GM23338 (cell line): ENCODE data around the gene TOMM6.

Source experiments
- CREB1 ChIP-seq: fragments of 250-450 bp; sonication (Bioruptor Pico); IDR thresholded peaks from 2 replicates; pipeline ENCODE4 v1.5.0; 2020; ENCODE audit warnings: low read depth, mild to moderate bottlenecking, moderate library complexity
- EZH2 ChIP-seq: fragments of 200-600 bp; sonication (generic); IDR thresholded peaks from one replicate; pipeline ENCODE4 v1.8.0; 2017; ENCODE audit warnings: antibody characterized with exemption, mild to moderate bottlenecking, low read depth; ENCODE audit not compliant: unreplicated experiment
- EZH2phosphoT487 ChIP-seq: fragments of 200-600 bp; sonication (generic); IDR thresholded peaks from one replicate; pipeline ENCODE4 v1.8.1; 2018; ENCODE audit warnings: antibody characterized with exemption; ENCODE audit not compliant: unreplicated experiment
- JUNB ChIP-seq: IDR thresholded peaks from one replicate; pipeline ENCODE4 v1.6.1; 2016; ENCODE audit warnings: antibody characterized with exemption; ENCODE audit not compliant: unreplicated experiment
- NANOG ChIP-seq: IDR thresholded peaks from 2 replicates; pipeline ENCODE4 v1.6.1; 2016; ENCODE audit warnings: antibody characterized with exemption, borderline replicate concordance
- POLR2AphosphoS5 ChIP-seq: IDR thresholded peaks from 2 replicates; pipeline ENCODE4 v1.6.1; 2016; ENCODE audit warnings: antibody characterized with exemption, low read depth
- STAT1 ChIP-seq: IDR thresholded peaks from one replicate; pipeline ENCODE4 v1.6.1; 2016; ENCODE audit warnings: antibody characterized with exemption; ENCODE audit not compliant: unreplicated experiment
- ZNF114 ChIP-seq: fragments of 250-450 bp; sonication (Bioruptor Pico); IDR thresholded peaks from 2 replicates; pipeline ENCODE4 v1.5.0; 2020; ENCODE audit warnings: mild to moderate bottlenecking, moderate library complexity
- ZNF331 ChIP-seq: fragments of 250-450 bp; sonication (Bioruptor Pico); IDR thresholded peaks from 2 replicates; pipeline ENCODE4 v1.5.0; 2020; ENCODE audit warnings: low read depth, mild to moderate bottlenecking, moderate library complexity
- TF ChIP-seq, protein P1 (sequence below), 2 experiments: fragments of 200-600 bp in 1 of 2; sonication (generic) in 1 of 2; conservative IDR thresholded peaks; 2 replicates each; pipeline versions ENCODE4 v1.5.1 to v1.6.1; 2016 to 2017; ENCODE audit warnings: antibody characterized with exemption in 2 of 2, low read depth in 2 of 2, mild to moderate bottlenecking in 2 of 2, moderate library complexity in 1 of 2
- TF ChIP-seq, protein P2 (sequence below): IDR thresholded peaks from one replicate; pipeline ENCODE4 v1.6.1; 2018; ENCODE audit warnings: antibody characterized with exemption; ENCODE audit not compliant: unreplicated experiment
- TF ChIP-seq, protein P3 (sequence below): IDR thresholded peaks from 2 replicates; pipeline ENCODE4 v1.6.1; 2016; ENCODE audit warnings: antibody characterized with exemption
- TF ChIP-seq, protein P4 (sequence below): fragments of 250-450 bp; sonication (Bioruptor Pico); IDR thresholded peaks from 2 replicates; pipeline ENCODE4 v1.5.0; 2020; ENCODE audit warnings: mild to moderate bottlenecking, moderate library complexity

DNA sequence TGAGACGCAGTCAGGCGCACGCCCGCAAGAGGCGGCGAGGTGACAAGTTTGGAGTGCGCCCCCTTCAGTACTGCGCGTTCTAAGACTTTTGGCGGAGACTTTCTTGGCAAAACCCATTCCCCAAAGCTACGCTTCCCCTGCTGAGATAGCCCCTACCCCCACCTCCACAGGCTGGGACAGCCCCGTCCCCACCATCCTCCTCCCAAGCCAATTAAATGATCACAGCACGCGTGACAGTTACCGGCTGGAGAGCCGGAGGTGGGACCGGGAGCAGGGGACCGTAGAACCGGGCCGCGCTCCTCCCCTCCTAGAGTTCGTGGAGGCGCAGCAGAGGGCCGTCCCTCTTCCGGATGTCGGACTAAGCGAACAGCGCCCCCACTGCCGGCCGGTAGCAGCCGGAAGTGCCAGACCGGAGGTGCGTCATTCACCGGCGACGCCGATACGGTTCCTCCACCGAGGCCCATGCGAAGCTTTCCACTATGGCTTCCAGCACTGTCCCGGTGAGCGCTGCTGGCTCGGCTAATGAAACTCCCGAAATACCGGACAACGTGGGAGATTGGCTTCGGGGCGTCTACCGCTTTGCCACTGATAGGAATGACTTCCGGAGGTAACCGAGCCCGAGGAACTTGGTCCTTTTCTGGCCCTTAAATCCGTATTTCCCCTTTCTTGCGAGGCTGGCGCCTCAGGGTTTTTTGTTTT, at the start of gene TOMM6:
- TF ChIP-seq, protein P1, sequence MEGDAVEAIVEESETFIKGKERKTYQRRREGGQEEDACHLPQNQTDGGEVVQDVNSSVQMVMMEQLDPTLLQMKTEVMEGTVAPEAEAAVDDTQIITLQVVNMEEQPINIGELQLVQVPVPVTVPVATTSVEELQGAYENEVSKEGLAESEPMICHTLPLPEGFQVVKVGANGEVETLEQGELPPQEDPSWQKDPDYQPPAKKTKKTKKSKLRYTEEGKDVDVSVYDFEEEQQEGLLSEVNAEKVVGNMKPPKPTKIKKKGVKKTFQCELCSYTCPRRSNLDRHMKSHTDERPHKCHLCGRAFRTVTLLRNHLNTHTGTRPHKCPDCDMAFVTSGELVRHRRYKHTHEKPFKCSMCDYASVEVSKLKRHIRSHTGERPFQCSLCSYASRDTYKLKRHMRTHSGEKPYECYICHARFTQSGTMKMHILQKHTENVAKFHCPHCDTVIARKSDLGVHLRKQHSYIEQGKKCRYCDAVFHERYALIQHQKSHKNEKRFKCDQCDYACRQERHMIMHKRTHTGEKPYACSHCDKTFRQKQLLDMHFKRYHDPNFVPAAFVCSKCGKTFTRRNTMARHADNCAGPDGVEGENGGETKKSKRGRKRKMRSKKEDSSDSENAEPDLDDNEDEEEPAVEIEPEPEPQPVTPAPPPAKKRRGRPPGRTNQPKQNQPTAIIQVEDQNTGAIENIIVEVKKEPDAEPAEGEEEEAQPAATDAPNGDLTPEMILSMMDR (conservative IDR thresholded peaks at IDR 0.05; ENCODE audit: low read depth in 2 of 2), result peak; percentile 77 to 80
- no peak for TF ChIP-seq ZNF114 (CRISPR knock-in tag)
- TF ChIP-seq, protein P2, sequence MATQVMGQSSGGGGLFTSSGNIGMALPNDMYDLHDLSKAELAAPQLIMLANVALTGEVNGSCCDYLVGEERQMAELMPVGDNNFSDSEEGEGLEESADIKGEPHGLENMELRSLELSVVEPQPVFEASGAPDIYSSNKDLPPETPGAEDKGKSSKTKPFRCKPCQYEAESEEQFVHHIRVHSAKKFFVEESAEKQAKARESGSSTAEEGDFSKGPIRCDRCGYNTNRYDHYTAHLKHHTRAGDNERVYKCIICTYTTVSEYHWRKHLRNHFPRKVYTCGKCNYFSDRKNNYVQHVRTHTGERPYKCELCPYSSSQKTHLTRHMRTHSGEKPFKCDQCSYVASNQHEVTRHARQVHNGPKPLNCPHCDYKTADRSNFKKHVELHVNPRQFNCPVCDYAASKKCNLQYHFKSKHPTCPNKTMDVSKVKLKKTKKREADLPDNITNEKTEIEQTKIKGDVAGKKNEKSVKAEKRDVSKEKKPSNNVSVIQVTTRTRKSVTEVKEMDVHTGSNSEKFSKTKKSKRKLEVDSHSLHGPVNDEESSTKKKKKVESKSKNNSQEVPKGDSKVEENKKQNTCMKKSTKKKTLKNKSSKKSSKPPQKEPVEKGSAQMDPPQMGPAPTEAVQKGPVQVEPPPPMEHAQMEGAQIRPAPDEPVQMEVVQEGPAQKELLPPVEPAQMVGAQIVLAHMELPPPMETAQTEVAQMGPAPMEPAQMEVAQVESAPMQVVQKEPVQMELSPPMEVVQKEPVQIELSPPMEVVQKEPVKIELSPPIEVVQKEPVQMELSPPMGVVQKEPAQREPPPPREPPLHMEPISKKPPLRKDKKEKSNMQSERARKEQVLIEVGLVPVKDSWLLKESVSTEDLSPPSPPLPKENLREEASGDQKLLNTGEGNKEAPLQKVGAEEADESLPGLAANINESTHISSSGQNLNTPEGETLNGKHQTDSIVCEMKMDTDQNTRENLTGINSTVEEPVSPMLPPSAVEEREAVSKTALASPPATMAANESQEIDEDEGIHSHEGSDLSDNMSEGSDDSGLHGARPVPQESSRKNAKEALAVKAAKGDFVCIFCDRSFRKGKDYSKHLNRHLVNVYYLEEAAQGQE, result no peak
- peak; percentile 91 for TF ChIP-seq POLR2AphosphoS5
- no peak for TF ChIP-seq EZH2phosphoT487
- peak; percentile 97 for TF ChIP-seq CREB1
- TF ChIP-seq EZH2, result no peak
- no peak; the same call in 1 of the 2 replicates for TF ChIP-seq NANOG
- TF ChIP-seq STAT1, result no peak
- TF ChIP-seq JUNB, result no peak
- TF ChIP-seq, protein P3, sequence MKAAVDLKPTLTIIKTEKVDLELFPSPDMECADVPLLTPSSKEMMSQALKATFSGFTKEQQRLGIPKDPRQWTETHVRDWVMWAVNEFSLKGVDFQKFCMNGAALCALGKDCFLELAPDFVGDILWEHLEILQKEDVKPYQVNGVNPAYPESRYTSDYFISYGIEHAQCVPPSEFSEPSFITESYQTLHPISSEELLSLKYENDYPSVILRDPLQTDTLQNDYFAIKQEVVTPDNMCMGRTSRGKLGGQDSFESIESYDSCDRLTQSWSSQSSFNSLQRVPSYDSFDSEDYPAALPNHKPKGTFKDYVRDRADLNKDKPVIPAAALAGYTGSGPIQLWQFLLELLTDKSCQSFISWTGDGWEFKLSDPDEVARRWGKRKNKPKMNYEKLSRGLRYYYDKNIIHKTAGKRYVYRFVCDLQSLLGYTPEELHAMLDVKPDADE, result peak; percentile 86
- no peak for TF ChIP-seq ZNF331 (CRISPR knock-in tag)
- TF ChIP-seq, protein P4, sequence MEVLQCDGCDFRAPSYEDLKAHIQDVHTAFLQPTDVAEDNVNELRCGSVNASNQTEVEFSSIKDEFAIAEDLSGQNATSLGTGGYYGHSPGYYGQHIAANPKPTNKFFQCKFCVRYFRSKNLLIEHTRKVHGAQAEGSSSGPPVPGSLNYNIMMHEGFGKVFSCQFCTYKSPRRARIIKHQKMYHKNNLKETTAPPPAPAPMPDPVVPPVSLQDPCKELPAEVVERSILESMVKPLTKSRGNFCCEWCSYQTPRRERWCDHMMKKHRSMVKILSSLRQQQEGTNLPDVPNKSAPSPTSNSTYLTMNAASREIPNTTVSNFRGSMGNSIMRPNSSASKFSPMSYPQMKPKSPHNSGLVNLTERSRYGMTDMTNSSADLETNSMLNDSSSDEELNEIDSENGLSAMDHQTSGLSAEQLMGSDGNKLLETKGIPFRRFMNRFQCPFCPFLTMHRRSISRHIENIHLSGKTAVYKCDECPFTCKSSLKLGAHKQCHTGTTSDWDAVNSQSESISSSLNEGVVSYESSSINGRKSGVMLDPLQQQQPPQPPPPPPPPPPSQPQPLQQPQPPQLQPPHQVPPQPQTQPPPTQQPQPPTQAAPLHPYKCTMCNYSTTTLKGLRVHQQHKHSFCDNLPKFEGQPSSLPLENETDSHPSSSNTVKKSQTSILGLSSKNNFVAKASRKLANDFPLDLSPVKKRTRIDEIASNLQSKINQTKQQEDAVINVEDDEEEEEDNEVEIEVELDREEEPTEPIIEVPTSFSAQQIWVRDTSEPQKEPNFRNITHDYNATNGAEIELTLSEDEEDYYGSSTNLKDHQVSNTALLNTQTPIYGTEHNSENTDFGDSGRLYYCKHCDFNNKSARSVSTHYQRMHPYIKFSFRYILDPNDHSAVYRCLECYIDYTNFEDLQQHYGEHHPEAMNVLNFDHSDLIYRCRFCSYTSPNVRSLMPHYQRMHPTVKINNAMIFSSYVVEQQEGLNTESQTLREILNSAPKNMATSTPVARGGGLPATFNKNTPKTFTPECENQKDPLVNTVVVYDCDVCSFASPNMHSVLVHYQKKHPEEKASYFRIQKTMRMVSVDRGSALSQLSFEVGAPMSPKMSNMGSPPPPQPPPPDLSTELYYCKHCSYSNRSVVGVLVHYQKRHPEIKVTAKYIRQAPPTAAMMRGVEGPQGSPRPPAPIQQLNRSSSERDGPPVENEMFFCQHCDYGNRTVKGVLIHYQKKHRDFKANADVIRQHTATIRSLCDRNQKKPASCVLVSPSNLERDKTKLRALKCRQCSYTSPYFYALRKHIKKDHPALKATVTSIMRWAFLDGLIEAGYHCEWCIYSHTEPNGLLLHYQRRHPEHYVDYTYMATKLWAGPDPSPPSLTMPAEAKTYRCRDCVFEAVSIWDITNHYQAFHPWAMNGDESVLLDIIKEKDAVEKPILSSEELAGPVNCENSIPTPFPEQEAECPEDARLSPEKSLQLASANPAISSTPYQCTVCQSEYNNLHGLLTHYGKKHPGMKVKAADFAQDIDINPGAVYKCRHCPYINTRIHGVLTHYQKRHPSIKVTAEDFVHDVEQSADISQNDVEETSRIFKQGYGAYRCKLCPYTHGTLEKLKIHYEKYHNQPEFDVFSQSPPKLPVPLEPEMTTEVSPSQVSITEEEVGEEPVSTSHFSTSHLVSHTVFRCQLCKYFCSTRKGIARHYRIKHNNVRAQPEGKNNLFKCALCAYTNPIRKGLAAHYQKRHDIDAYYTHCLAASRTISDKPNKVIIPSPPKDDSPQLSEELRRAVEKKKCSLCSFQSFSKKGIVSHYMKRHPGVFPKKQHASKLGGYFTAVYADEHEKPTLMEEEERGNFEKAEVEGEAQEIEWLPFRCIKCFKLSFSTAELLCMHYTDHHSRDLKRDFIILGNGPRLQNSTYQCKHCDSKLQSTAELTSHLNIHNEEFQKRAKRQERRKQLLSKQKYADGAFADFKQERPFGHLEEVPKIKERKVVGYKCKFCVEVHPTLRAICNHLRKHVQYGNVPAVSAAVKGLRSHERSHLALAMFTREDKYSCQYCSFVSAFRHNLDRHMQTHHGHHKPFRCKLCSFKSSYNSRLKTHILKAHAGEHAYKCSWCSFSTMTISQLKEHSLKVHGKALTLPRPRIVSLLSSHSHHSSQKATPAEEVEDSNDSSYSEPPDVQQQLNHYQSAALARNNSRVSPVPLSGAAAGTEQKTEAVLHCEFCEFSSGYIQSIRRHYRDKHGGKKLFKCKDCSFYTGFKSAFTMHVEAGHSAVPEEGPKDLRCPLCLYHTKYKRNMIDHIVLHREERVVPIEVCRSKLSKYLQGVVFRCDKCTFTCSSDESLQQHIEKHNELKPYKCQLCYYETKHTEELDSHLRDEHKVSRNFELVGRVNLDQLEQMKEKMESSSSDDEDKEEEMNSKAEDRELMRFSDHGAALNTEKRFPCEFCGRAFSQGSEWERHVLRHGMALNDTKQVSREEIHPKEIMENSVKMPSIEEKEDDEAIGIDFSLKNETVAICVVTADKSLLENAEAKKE (CRISPR knock-in tag), result no peak
